ENCODE results near the gene TGM2.

DNA sequence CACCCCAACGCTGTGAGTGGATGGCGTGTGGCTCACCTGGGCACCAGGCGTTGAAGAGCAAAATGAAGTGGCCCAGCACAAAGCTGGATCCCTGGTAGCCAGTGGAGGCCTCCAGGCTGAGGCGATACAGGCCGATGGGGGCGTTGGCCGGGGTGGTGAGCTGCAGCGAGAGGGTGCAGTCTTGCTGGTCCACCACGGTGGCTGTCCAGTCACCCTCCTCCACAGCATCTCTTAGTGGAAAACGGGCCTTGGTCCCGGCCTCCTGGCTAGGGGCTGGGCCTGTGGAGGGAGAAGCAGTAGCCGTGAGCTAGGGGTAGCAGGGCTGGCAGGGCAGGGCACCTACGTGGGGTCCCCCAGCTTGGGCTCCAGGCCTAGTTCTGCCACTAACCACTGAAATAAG is 9.3 kb downstream of the TGM2 start:
- TF ChIP-seq POLR2A (IDR thresholded peaks at IDR 0.05): no peak
- TF ChIP-seq, protein P1, sequence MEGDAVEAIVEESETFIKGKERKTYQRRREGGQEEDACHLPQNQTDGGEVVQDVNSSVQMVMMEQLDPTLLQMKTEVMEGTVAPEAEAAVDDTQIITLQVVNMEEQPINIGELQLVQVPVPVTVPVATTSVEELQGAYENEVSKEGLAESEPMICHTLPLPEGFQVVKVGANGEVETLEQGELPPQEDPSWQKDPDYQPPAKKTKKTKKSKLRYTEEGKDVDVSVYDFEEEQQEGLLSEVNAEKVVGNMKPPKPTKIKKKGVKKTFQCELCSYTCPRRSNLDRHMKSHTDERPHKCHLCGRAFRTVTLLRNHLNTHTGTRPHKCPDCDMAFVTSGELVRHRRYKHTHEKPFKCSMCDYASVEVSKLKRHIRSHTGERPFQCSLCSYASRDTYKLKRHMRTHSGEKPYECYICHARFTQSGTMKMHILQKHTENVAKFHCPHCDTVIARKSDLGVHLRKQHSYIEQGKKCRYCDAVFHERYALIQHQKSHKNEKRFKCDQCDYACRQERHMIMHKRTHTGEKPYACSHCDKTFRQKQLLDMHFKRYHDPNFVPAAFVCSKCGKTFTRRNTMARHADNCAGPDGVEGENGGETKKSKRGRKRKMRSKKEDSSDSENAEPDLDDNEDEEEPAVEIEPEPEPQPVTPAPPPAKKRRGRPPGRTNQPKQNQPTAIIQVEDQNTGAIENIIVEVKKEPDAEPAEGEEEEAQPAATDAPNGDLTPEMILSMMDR (IDR thresholded peaks at IDR 0.05): no peak
